ENCODE data around the gene RNASET2. TPM values are rescaled to one million over a fixed set of nuclear protein-coding genes. Genes with fewer than 3 reads are reported as not detected.

The RNASET2 gene
- total and polyA plus RNA-seq, 10 of the 15 experiments (the other 5 are each of a cell fraction or from before 2014, with no cell fraction given), result 5.5 to 225 (median 50.2) TPM

DNA sequence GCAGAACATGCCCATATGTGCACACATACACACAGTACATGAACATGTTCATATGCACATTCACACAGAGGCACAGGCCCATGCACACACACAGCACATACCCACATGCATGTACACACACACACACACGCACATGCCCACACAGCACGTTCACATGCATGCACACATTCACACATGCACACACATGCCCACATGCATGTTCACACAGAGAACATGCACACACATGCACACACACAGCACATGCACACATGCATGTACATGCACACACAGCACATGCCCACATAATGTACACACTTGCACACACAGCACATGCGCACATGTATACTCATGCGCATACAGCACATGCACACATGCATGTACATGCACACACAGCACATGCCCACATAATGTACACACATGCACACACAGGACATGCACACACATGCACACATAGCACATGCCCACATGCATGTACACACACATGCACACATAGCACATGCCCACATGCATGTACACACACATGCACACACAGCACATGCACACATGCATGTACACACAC lies 25.9 kb downstream of the RNASET2 start:
- POLR2A ChIA-PET, result no interaction called here
- CTCF ChIA-PET, result no interaction called here
- intact Hi-C loops (cut with micrococcal nuclease; ENCODE audit: unreplicated experiment), result no loop called here

More for the DNA sequence above, 25.9 kb downstream of the RNASET2 start:
- WGBS (ENCODE audit: insufficient coverage, insufficient replicate concordance, low lambda C conversion rate, missing lambda C conversion rate), result 97% methylated on average over 4 of the region's 4 CpGs
- DNase-seq (ENCODE audit: low read depth, low spot score) (no peak), ATAC-seq (no peak), FAIRE-seq (no peak)
- TF ChIP-seq SREBF2 (IDR thresholded peaks at IDR 0.05; ENCODE audit: low read length) (no peak), ATF7 (IDR thresholded peaks at IDR 0.05; ENCODE audit: low read depth) (no peak), NFXL1 (IDR thresholded peaks at IDR 0.05; ENCODE audit: borderline replicate concordance) (no peak), ZBED1 (IDR thresholded peaks at IDR 0.05; ENCODE audit: borderline replicate concordance) (no peak), ZNF207 (IDR thresholded peaks at IDR 0.05; ENCODE audit: borderline replicate concordance) (no peak), TARDBP (IDR thresholded peaks at IDR 0.05; ENCODE audit: borderline replicate concordance) (no peak), KDM1A (IDR thresholded peaks at IDR 0.05; ENCODE audit: borderline replicate concordance) (peak; percentile 27; the same call in 1 of the 2 replicates), NR2C2 (IDR thresholded peaks at IDR 0.05; ENCODE audit: borderline replicate concordance, control insufficient read depth, insufficient read length, low read depth) (peak; percentile 57), EZH2 (IDR thresholded peaks at IDR 0.05; ENCODE audit: borderline replicate concordance, control insufficient read depth, low read depth, low read length) (no peak), ASH2L (IDR thresholded peaks at IDR 0.05; ENCODE audit: borderline replicate concordance, low read depth) (no peak), POLR2A (IDR thresholded peaks at IDR 0.05; ENCODE audit: low read depth, low read length) (peak; percentile 47), NR2C1 (IDR thresholded peaks at IDR 0.05) (no peak), CHD2 (IDR thresholded peaks at IDR 0.05; ENCODE audit: borderline replicate concordance, low read depth, low read length) (no peak), ZNF622 (IDR thresholded peaks at IDR 0.05) (no peak), JUND (IDR thresholded peaks at IDR 0.05; ENCODE audit: low read depth, low read length) (no peak), BHLHE40 (IDR thresholded peaks at IDR 0.05; ENCODE audit: borderline replicate concordance in 1 of 2, low read depth in 2 of 2, low read length in 1 of 2) (no peak), RB1 (IDR thresholded peaks at IDR 0.05; ENCODE audit: borderline replicate concordance) (no peak), SMC3 (IDR thresholded peaks at IDR 0.05; ENCODE audit: borderline replicate concordance, low read length) (no peak), SPI1 (IDR thresholded peaks at IDR 0.05; ENCODE audit: borderline replicate concordance, insufficient read depth, low read depth, low read length) (no peak), HDGF (IDR thresholded peaks at IDR 0.05) (no peak)
- TF ChIP-seq, protein P1, sequence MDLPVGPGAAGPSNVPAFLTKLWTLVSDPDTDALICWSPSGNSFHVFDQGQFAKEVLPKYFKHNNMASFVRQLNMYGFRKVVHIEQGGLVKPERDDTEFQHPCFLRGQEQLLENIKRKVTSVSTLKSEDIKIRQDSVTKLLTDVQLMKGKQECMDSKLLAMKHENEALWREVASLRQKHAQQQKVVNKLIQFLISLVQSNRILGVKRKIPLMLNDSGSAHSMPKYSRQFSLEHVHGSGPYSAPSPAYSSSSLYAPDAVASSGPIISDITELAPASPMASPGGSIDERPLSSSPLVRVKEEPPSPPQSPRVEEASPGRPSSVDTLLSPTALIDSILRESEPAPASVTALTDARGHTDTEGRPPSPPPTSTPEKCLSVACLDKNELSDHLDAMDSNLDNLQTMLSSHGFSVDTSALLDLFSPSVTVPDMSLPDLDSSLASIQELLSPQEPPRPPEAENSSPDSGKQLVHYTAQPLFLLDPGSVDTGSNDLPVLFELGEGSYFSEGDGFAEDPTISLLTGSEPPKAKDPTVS (IDR thresholded peaks at IDR 0.05; ENCODE audit: low read depth, low read length), result no peak
- TF ChIP-seq, protein P2, sequence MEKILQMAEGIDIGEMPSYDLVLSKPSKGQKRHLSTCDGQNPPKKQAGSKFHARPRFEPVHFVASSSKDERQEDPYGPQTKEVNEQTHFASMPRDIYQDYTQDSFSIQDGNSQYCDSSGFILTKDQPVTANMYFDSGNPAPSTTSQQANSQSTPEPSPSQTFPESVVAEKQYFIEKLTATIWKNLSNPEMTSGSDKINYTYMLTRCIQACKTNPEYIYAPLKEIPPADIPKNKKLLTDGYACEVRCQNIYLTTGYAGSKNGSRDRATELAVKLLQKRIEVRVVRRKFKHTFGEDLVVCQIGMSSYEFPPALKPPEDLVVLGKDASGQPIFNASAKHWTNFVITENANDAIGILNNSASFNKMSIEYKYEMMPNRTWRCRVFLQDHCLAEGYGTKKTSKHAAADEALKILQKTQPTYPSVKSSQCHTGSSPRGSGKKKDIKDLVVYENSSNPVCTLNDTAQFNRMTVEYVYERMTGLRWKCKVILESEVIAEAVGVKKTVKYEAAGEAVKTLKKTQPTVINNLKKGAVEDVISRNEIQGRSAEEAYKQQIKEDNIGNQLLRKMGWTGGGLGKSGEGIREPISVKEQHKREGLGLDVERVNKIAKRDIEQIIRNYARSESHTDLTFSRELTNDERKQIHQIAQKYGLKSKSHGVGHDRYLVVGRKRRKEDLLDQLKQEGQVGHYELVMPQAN (conservative IDR thresholded peaks at IDR 0.05), result no peak
- no peak overlapping the region for H3K4me3 ChIP-seq
- H3K27me3 ChIP-seq (replicated peaks in 1 of 2; ENCODE audit: control insufficient read depth in 2 of 2, insufficient read depth in 2 of 2, low read length in 1 of 2), result no peaks in the 10 kb centered on the region
- H3K4me1 ChIP-seq (ENCODE audit: control insufficient read depth, insufficient read depth, low read length), result no peaks in the 10 kb centered on the region
- peaks cover 33 to 53% of the 10 kb centered on the region in 2 experiments for H3K36me3 ChIP-seq (ENCODE audit: control insufficient read depth in 2 of 2, insufficient read depth in 2 of 2, low read length in 1 of 2)
- no peak overlapping the region for H2AFZ ChIP-seq (ENCODE audit: control insufficient read depth, low read depth, low read length)
- ChIA-PET RAD21 (ENCODE audit: unreplicated experiment) (no interaction called here), SMC1A (ENCODE audit: uncharacterized antibody, unreplicated experiment) (no interaction called here)
- no peaks in the 10 kb centered on the region for H3K79me2 ChIP-seq (ENCODE audit: control insufficient read depth, insufficient read depth, low read length)
- H3K9me3 ChIP-seq (replicated peaks; ENCODE audit: control insufficient read depth, insufficient read depth, low read length), result no peaks in the 10 kb centered on the region
- H3K27ac ChIP-seq (ENCODE audit: control insufficient read depth, insufficient read depth), result no peak overlapping the region
- H3K9ac ChIP-seq (ENCODE audit: control insufficient read depth, insufficient read depth, low read length), result no peak overlapping the region
- in situ Hi-C loops (cut with MboI), result no loop called here
- peaks cover 3% of the 10 kb centered on the region; the same call in 1 of the 2 replicates for H4K20me1 ChIP-seq (ENCODE audit: control insufficient read depth, insufficient read depth)
- no TSS peak for BruUV-seq (replicated peaks)
- no peak overlapping the region for H3K4me2 ChIP-seq (ENCODE audit: control insufficient read depth, insufficient read depth)

All from GM12878 (cell line).